ENCODE measurements around the gene PUM1.

Gene PUM1

DNA sequence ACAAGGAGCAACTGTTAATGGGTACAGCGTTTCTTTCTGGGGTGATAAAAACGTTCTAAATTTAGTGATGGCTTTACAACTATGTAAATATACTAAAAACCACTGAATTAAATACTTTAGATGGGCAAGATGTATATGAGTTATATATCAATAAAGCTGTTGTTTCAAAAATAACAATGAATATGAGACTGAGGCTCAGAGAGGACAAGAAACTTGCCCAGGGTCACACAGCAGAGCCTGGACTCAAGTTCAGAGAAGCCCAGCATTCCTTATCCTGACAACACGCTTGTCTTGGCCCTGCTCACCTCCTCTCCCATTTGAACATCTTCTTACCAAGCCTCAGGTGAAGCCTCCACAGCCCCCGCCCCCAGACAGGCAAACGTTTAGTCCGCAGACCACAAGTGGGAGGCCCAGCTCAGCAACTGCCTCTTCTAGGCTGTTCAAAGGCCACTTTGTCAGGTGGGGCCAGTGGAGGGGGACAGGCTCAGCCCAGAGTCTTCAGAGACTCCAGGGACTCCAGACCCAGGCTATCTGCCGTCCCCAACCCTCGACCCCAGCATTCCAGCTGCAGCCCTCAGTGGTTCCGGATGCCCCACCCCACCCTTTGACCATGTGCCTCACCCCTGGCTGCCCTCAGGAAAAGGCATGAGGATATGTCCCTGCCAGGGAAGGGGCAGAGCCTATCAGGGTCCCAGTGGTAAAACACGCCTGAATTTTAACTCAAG, 174.9 kb downstream of the PUM1 start:
- POLR2A ChIA-PET (ENCODE audit: low non-redundant PET), result no interaction called here
- DNase-seq (ENCODE audit: low spot score), result no peak
- TF ChIP-seq, protein P1, sequence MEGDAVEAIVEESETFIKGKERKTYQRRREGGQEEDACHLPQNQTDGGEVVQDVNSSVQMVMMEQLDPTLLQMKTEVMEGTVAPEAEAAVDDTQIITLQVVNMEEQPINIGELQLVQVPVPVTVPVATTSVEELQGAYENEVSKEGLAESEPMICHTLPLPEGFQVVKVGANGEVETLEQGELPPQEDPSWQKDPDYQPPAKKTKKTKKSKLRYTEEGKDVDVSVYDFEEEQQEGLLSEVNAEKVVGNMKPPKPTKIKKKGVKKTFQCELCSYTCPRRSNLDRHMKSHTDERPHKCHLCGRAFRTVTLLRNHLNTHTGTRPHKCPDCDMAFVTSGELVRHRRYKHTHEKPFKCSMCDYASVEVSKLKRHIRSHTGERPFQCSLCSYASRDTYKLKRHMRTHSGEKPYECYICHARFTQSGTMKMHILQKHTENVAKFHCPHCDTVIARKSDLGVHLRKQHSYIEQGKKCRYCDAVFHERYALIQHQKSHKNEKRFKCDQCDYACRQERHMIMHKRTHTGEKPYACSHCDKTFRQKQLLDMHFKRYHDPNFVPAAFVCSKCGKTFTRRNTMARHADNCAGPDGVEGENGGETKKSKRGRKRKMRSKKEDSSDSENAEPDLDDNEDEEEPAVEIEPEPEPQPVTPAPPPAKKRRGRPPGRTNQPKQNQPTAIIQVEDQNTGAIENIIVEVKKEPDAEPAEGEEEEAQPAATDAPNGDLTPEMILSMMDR (conservative IDR thresholded peaks at IDR 0.05; ENCODE audit: low read depth), result no peak
- CTCF ChIA-PET, result no interaction called here
- no peak overlapping the region for H3K27ac ChIP-seq

DNA sequence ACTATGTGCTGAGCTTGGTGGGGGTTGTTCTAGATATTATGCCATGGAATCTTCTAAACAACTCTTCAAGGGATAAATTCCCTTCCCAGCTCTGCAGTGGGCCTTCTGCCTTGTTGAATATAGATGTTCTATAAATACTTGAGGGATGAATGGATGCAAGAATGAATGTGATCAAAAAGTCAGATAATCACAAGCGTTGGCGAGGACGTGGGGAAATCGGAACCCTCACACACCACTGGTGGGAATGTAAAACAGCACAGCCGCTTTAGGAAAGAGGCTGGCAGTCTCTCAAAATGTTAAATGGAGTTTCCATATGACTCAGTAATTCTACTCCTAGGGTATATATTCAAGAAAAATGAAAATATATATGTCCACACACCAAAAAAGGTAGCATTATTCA, 176.0 kb downstream of the PUM1 start:
- no peak overlapping the region for H3K27ac ChIP-seq
- ChIA-PET POLR2A (ENCODE audit: low non-redundant PET) (no interaction called here), CTCF (interaction anchor here (0.6 kb wide), 2 partner anchors 88 to 332 kb away, joined by 3 to 5 read pairs; no protein-coding TSS in a partner anchor)
- DNase-seq (ENCODE audit: low spot score), result no peak
- TF ChIP-seq, protein P1 (conservative IDR thresholded peaks at IDR 0.05; ENCODE audit: low read depth), result no peak

DNA sequence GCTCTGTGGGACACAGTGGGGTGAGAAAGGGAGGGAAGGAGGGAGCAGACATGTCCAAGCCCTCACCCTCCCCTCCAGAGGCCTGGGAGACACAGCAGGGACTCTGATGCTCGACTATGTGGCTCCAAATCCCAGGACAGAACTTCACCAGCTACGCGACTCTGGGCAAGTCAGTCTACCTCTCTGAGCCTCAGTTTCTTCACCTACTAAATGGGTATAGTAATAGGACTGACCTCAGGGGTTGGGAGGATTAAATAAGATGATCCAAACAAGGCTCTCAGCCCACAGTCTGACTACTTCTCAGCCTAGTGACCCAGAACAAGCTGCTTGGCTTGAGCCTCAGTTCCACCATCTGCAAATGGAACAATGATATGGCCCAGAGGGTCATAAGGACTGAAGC, 176.5 kb downstream of the PUM1 start:
- TF ChIP-seq, protein P1 (conservative IDR thresholded peaks at IDR 0.05; ENCODE audit: low read depth), result no peak
- POLR2A ChIA-PET (ENCODE audit: low non-redundant PET), result no interaction called here
- no peak overlapping the region for H3K27ac ChIP-seq

DNA sequence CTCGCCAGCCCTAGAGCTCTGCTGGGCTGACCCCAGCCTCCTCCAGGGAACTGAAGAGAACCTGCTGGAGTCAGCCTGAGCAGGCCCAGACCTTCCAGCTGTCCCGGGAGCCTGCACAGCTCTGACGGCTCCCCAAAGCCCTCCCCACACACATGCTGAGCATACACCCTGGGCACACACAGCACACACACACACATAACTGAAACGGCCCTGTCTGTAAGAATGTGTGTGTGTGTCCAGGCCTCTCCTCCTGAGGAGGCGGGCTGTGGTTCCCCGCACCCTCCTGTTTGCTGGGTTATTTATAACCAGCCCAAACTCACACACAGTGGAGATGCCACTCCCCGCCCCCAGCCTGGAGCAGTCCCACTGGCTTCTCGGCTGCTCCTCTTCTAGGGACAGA, 177.1 kb downstream of the PUM1 start:
- TF ChIP-seq, protein P1 (conservative IDR thresholded peaks at IDR 0.05; ENCODE audit: low read depth), result no peak
- CTCF ChIA-PET, result no interaction called here
- H3K27ac ChIP-seq, result peak overlapping the region; percentile 47
- no peak for DNase-seq (ENCODE audit: low spot score)
- POLR2A ChIA-PET (ENCODE audit: low non-redundant PET), result no interaction called here

More for the DNA sequence above, 176.5 kb downstream of the PUM1 start:
- no peak for DNase-seq (ENCODE audit: low spot score)
- CTCF ChIA-PET, result no interaction called here

DNA sequence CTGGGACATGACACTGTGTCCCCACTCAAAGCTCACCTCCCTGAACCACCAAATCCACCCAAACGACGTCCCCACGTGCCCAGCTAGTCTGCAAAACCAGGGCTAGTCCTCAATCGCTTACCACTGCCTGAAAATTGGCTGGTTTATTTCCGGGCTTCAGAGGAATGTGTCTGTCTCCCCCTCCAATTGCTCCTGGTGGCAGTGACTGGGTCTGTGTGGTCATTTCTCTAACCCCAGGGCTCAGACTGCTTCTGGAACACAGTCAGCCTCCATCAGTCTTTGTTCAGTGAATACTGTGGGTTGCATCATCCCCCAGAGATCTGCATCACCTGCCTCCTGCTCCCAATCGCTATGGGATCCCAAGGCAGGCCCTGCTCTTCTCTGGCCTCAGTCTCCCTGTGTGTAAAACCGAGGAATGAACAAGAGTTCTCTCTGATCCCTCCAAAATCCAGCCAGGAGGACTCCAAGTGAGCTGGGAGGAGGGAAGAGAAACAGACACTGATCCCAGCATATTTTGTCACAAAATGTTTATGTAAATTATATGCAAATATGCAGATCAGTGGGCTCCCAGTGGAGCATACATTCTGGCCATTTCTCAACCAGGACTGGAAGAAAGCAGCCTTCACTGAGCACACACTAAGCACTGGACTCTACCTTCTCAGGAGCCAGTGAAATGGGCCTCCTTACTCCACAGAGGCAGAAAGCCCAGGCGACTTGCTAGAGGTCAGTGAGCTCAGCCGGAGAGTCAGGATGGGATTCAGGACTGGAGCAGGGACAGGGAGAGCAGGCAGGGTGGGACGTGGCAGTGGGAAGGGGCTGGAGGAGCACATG, 177.8 kb downstream of the PUM1 start:
- ChIA-PET CTCF (interaction anchor here (0.5 kb wide), 1 partner anchor 23 kb away, joined by 3 read pairs; no protein-coding TSS in a partner anchor), POLR2A (ENCODE audit: low non-redundant PET) (no interaction called here)
- peak overlapping the region; percentile 47 for H3K27ac ChIP-seq
- TF ChIP-seq, protein P1 (conservative IDR thresholded peaks at IDR 0.05; ENCODE audit: low read depth), result no peak
- DNase-seq (ENCODE audit: low spot score), result no peak

DNA sequence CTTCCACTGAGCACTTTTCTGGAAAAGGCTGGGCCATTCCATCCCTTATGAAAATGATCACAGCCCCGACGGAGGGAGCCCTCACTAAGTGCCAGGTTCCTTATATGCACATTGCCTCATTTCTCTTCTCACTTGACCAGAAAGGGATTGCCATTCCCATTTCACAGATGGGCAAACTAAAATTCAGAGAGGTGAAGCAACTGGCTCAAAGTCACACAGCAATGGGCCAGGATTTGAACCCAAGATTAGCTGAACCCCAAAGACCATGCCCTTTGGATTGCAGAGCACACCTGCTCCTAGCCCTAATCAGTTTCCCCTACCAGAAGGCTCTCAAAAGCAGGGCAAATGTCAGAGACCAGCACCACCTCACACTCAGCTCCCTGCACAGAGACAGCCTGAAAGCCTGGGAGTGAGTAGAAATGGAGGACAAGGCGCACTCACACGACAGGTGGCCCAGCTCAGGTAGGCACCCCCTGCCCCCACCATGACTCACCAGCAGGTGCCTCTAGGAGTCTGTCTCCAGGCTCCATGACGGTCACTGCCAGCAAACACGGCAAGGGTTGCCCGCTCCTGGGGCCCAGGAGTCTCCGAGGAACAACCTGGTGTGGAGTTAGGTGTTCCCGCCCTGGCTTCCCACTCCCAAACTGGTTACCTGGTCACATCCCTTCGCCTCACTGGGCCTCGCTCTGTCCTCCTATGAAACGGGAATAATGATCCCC, 178.6 kb downstream of the PUM1 start:
- H3K27ac ChIP-seq, result no peak overlapping the region
- ChIA-PET CTCF (interaction anchor here (0.5 kb wide), 1 partner anchor 24 kb away, joined by 3 read pairs; no protein-coding TSS in a partner anchor), POLR2A (ENCODE audit: low non-redundant PET) (no interaction called here)
- TF ChIP-seq, protein P1 (conservative IDR thresholded peaks at IDR 0.05; ENCODE audit: low read depth), result no peak
- no peak for DNase-seq (ENCODE audit: low spot score)

Data from RWPE1 (cell line).